Measurements from ENCODE around the gene PLA2G4F.

Gene PLA2G4F

DNA sequence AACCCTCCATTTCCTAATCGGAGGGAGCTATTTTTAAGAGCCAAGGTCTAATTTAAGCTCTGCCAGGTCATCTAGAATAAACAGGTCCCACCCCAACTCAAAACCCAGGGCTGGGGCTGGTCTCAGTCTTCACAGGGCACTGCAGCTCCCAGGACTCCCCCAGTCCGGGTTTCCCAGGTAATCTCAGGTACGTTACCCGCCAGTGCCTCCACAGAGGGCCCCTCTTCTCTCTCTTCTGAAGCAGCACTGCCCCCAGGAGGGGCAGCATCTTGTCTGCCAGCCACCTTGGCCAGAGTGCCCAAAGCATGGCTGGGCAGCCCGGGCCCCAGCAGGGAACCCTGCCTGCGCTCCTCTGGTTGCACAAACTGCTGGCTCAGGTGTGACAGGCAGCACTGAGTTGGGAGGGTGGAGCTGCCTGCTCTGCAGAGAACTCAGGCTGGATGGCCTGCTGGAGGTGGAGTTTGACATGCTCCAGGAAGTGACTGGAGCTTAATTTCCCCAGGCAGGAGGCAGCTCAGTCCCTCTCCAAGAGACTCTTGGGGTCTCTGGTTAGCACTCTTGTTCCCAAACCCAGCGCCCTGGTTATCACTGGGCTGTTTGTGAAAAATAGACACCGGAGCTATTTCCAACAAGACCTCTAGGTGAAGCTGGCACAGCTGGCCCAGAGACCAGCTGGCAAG is at the start of gene PLA2G4F:
Gene PLA2G4F (minus strand): TSS at position 394 of the 680 bp plus-strand sequence. CDS start 87 bp downstream, at position 307.
- Histone ChIP-seq H3K4me3 (ENCODE audit: low read depth, low read length, poor library complexity, severe bottlenecking) (no peak within 1 kb of the TSS), H3F3A (ENCODE audit: insufficient read depth, low read length) (no peaks in the 10 kb centered on the region), H4K20me1 (ENCODE audit: insufficient read depth, low read length) (no peaks in the 10 kb centered on the region), H3K79me2 (ENCODE audit: insufficient read depth, low read length) (no peaks in the 10 kb centered on the region), H3K9ac (ENCODE audit: low read length) (no peak within 1 kb of the TSS), H2AFZ (ENCODE audit: low read length) (no peak within 1 kb of the TSS), H3K4me2 (ENCODE audit: low read length) (no peak within 1 kb of the TSS), H3K27me3 (ENCODE audit: insufficient read depth, low read length) (no peaks in the 10 kb centered on the region; the same call in 1 of the 2 replicates), H3K27ac (ENCODE audit: low read depth, low read length, poor library complexity, severe bottlenecking) (no peak within 1 kb of the TSS), H3K9me2 (ENCODE audit: low read depth, low read length) (no peaks in the 10 kb centered on the region), H3K9me3 (ENCODE audit: low read length) (no peaks in the 10 kb centered on the region), H3K4me1 (ENCODE audit: insufficient read depth, low read length, severe bottlenecking) (no peaks in the 10 kb centered on the region), H3K36me3 (ENCODE audit: insufficient read depth, low read length) (peaks cover 33% of the 10 kb centered on the region)
- no peak for TF ChIP-seq EZH2 (IDR thresholded peaks at IDR 0.05; ENCODE audit: borderline replicate concordance, low read length)
- TF ChIP-seq, protein P1, sequence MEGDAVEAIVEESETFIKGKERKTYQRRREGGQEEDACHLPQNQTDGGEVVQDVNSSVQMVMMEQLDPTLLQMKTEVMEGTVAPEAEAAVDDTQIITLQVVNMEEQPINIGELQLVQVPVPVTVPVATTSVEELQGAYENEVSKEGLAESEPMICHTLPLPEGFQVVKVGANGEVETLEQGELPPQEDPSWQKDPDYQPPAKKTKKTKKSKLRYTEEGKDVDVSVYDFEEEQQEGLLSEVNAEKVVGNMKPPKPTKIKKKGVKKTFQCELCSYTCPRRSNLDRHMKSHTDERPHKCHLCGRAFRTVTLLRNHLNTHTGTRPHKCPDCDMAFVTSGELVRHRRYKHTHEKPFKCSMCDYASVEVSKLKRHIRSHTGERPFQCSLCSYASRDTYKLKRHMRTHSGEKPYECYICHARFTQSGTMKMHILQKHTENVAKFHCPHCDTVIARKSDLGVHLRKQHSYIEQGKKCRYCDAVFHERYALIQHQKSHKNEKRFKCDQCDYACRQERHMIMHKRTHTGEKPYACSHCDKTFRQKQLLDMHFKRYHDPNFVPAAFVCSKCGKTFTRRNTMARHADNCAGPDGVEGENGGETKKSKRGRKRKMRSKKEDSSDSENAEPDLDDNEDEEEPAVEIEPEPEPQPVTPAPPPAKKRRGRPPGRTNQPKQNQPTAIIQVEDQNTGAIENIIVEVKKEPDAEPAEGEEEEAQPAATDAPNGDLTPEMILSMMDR (IDR thresholded peaks at IDR 0.05; ENCODE audit: low read length): no peak

DNA sequence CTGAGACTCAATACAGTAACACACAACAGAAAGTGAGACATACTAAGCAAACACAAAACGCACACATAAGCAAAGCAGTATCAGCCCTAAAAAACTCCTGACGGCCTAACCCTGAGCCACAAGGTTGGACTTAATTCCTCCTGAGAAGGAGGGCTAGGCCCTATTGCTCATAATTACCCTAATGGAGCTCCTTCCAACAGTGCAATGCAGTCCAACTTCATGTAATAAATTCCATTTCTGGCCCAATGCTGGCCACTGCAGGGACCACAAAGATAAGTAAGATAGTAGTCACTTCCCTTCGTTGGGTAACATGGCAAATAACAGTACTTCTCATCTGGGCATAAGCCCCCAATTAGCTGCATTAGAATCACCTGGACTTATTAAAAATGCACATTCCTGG is 47.5 kb upstream of the PLA2G4F start:
- Histone ChIP-seq H3K27me3 (ENCODE audit: insufficient read depth, low read length) (no peaks in the 10 kb centered on the region), H3K9ac (ENCODE audit: low read length) (no peak overlapping the region), H2AFZ (ENCODE audit: low read length) (no peak overlapping the region), H4K20me1 (ENCODE audit: insufficient read depth, low read length) (no peaks in the 10 kb centered on the region), H3K4me2 (ENCODE audit: low read length) (no peak overlapping the region), H3F3A (ENCODE audit: insufficient read depth, low read length) (no peaks in the 10 kb centered on the region), H3K36me3 (ENCODE audit: insufficient read depth, low read length) (peaks cover 17% of the 10 kb centered on the region; the same call in 1 of the 2 replicates), H3K79me2 (ENCODE audit: insufficient read depth, low read length) (peaks cover 12% of the 10 kb centered on the region), H3K4me3 (ENCODE audit: low read depth, low read length, poor library complexity, severe bottlenecking) (no peak overlapping the region), H3K9me3 (ENCODE audit: low read length) (no peaks in the 10 kb centered on the region), H3K27ac (ENCODE audit: low read depth, low read length, poor library complexity, severe bottlenecking) (no peak overlapping the region), H3K9me2 (ENCODE audit: low read depth, low read length) (no peaks in the 10 kb centered on the region), H3K4me1 (ENCODE audit: insufficient read depth, low read length, severe bottlenecking) (peaks cover 23% of the 10 kb centered on the region)
- TF ChIP-seq, protein P1 (IDR thresholded peaks at IDR 0.05; ENCODE audit: low read length): no peak
- TF ChIP-seq EZH2 (IDR thresholded peaks at IDR 0.05; ENCODE audit: borderline replicate concordance, low read length): no peak

GRCh38 chr15:42202653-42203052 is 46.2 kb upstream of the PLA2G4F start:
- Histone ChIP-seq H3K79me2 (ENCODE audit: insufficient read depth, low read length) (peaks cover 9% of the 10 kb centered on the region), H3K4me2 (ENCODE audit: low read length) (no peak overlapping the region)
- TF ChIP-seq, protein P1 (IDR thresholded peaks at IDR 0.05; ENCODE audit: low read length): no peak
- no peak for TF ChIP-seq EZH2 (IDR thresholded peaks at IDR 0.05; ENCODE audit: borderline replicate concordance, low read length)

More at GRCh38 chr15:42202653-42203052, 46.2 kb upstream of the PLA2G4F start:
- Histone ChIP-seq H3K9me3 (ENCODE audit: low read length) (no peaks in the 10 kb centered on the region), H3K9me2 (ENCODE audit: low read depth, low read length) (no peaks in the 10 kb centered on the region), H3K27me3 (ENCODE audit: insufficient read depth, low read length) (no peaks in the 10 kb centered on the region), H4K20me1 (ENCODE audit: insufficient read depth, low read length) (no peaks in the 10 kb centered on the region), H3K4me3 (ENCODE audit: low read depth, low read length, poor library complexity, severe bottlenecking) (no peak overlapping the region), H3F3A (ENCODE audit: insufficient read depth, low read length) (no peaks in the 10 kb centered on the region), H2AFZ (ENCODE audit: low read length) (no peak overlapping the region), H3K9ac (ENCODE audit: low read length) (no peak overlapping the region), H3K27ac (ENCODE audit: low read depth, low read length, poor library complexity, severe bottlenecking) (no peak overlapping the region), H3K4me1 (ENCODE audit: insufficient read depth, low read length, severe bottlenecking) (peaks cover 16% of the 10 kb centered on the region), H3K36me3 (ENCODE audit: insufficient read depth, low read length) (peaks cover 29% of the 10 kb centered on the region; the same call in 1 of the 2 replicates)

All from OCI-LY1 (cell line).